ENCODE data around the gene RASA3. TPM values are rescaled to one million over a fixed set of nuclear protein-coding genes. Genes with fewer than 3 reads are reported as not detected.

RASA3 gene
- total and polyA plus RNA-seq, 2 of the 8 experiments (the other 6 are each of a cell fraction or from before 2014, with no cell fraction given): 7.5 to 21.9 TPM

DNA sequence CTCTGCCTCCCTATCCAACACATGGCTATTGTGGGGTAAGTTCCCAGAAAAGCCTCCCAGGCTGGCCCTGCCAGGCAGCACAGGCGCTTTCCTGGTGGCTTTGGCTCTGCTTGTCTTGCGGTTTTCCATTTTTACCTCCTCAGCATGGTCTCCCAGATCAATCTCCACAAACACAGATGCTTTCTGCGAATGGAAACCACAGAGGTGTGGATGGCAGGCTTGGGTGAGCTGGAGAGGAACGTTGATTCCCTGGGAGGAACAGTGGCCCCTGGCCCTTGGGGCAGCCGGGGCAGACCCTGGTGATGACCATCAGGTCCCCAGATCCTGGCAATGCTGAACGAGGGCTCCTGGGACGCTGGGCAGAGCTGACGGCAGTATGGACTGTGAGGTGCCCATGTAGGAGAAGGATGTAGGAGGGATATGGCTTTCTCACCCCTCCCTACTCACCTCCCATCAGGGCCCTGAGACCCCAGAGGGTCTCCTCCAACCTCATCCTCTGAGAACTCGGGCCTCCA is 165.2 kb downstream of the RASA3 start (continued):
- no peak for TF ChIP-seq CHD7 (IDR thresholded peaks at IDR 0.05; ENCODE audit: insufficient replicate concordance, low read length)
- no peak for TF ChIP-seq PHF8 (conservative IDR thresholded peaks at IDR 0.05; ENCODE audit: low read depth, low read length)
- no peak for TF ChIP-seq POLR2AphosphoS5 (IDR thresholded peaks at IDR 0.05; ENCODE audit: low read depth, low read length)
- TF ChIP-seq SIN3A (conservative IDR thresholded peaks at IDR 0.05 in 1 of 2, IDR thresholded peaks at IDR 0.05 in 1 of 2; ENCODE audit: low read depth in 1 of 2, low read length in 2 of 2): no peak
